HG03135 (cell line): ENCODE measurements around the gene NPPB.

Source experiments
- ATAC-seq: cut with Tn5 transposase; IDR thresholded peaks from one replicate; pipeline ENCODE4 v1.9.1; 2021; ENCODE audit warnings: mild to moderate bottlenecking, moderate library complexity; ENCODE audit not compliant: unreplicated experiment

The NPPB gene

GRCh38 chr1:11858968-11859871 lies 475 bp upstream of the NPPB start:
- ATAC-seq, result no peak

GRCh38 chr1:11858158-11858557 lies 587 bp downstream of the NPPB start:
- ATAC-seq, result no peak

DNA sequence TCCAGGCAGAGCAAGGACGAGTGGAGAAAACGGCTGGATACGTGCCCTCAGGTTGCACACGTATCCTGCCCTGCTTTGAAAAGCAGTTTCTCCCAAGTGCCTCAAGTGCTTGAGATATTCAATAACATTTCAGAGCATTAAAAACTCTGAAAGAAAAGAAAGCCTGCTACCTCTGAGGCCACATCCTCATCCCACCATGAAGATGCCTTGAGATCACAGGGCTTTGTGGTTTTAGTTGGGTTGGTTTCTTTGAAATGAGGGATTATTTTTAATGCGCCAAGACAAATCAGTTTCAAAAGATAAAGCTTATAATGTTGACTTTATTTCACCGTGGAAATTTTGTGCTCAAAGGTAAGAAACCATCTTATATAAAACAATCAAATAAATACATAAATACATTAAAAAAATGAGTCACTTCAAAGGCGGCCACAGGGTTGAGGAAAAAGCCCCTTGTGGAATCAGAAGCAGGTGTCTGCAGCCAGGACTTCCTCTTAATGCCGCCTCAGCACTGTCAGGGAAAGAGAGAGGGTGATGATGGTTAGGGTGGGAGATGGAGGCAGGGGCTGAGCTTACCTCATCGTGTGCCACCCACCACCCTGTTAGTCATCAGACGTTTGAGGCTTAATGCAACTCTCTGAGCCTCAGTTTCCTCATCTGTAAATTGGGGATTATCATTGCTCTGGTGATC lies 1.4 kb downstream of the NPPB start:
- ATAC-seq, result no peak

- ATAC-seq, result no peak
These were observed 2.0 kb downstream of the NPPB start for GRCh38 chr1:11856698-11857097.

DNA sequence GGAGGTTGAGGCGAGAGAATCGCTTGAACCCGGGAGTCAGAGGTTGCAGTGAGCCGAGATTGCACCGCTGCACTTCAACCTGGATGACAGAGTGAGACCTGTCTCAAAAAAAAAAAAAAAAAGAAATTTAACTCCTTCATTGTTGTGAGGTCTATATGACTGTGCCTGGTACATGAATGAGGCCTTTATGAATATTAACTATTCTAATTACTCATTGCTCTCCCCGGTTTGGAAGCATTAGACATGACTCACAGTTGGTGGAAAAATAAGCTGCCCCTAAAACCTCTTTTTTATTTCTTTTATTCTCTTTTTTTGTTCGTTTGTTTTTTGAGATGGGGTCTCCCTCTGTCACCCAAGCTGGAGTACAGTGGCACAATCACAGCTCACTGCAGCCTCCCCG lies 3.3 kb downstream of the NPPB start:
- no peak for ATAC-seq

GRCh38 chr1:11854519-11854918 lies 4.2 kb downstream of the NPPB start:
- no peak for ATAC-seq

- no peak for ATAC-seq
These were observed 7.6 kb downstream of the NPPB start for GRCh38 chr1:11851180-11851579.

GRCh38 chr1:11850156-11850555 lies 8.6 kb downstream of the NPPB start:
- no peak for ATAC-seq

GRCh38 chr1:11848373-11848700 lies 10.4 kb downstream of the NPPB start:
- ATAC-seq, result no peak

DNA sequence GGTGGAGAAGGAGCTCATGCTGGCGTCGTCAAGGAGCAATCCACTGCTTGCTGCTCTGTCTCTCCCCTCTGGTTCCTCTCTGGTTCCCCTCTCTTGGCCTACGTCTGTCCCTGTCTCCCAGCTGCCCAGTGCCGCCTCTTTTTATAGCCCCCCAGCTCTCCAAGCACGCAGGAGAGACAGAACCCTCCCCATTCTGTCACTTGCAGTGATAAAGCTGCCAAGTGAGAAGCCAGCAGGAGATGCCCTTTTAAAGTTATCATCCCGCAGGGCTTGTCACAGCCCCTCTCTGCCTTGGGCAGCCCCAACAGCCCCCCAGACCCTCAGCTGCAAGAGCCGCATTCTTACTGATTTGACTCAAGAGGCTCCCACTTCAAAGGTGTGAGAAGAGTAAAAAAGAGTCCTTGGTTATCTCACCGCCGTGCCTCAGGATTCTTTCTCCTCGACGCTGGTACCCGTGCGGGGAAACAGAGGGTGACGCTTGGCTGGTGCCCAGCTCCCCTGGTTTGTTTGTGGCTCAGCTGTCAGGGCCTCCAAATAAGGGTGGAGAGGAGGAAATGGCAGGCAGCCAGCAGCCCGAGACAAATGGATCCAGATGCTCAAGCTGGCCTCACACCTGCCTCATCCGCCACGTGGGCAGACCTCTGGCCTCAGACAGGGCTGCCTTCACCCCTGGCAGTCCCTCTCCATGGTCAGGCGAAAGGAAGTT lies 10.9 kb downstream of the NPPB start, which contains the start of gene NPPA:
NPPA (minus strand) TSS at position 117 of the 706 bp plus-strand sequence; CDS start at position 18, 99 bp downstream.
- no peak for ATAC-seq

- no peak for ATAC-seq
These were observed 13.0 kb downstream of the NPPB start for GRCh38 chr1:11845641-11846335.

- ATAC-seq, result no peak
These were observed 16.3 kb downstream of the NPPB start for GRCh38 chr1:11842154-11843041.

DNA sequence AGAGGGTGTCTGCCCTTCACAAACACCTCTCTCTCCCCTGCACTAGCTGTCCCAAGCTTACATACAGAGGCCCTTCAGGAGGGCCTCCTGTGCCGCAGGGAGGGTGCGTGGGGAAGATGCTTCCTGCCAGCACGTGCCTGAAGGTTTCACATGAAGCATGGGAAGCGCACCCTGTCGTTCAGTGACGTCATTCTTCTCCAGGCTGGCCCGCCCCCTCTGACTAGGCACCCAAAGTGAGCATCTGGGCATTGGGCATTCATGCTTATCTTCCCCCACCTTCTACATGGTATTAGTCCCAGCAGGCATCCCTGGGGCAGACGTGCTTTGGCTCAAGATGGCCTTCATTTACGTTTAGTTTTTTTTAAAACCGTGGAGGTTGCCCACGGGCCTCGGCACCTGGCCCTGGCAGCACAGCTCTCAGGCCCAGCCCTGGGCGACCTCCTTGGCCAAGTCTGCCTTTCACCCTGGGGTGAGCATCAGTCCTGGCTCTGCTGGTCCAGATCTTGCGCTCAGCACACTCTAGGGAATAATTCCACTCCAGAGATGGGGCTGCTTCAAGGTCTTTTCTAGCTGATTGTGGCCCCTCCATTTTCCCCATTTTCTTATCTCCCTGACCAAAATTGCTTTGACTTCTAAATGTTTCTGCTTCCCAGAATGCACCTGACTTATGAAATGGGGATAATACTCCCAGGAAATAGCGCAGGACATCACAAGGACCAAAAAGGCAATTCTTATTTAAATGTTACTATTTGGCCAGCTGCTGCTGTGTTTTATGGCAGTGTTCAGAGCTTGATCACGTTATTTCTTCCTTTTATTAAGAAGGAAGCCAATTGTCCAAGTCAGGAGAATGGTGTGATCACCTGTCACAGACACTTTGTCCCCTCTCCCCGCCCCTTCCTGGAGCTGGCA lies 17.2 kb downstream of the NPPB start:
- ATAC-seq, result no peak

DNA sequence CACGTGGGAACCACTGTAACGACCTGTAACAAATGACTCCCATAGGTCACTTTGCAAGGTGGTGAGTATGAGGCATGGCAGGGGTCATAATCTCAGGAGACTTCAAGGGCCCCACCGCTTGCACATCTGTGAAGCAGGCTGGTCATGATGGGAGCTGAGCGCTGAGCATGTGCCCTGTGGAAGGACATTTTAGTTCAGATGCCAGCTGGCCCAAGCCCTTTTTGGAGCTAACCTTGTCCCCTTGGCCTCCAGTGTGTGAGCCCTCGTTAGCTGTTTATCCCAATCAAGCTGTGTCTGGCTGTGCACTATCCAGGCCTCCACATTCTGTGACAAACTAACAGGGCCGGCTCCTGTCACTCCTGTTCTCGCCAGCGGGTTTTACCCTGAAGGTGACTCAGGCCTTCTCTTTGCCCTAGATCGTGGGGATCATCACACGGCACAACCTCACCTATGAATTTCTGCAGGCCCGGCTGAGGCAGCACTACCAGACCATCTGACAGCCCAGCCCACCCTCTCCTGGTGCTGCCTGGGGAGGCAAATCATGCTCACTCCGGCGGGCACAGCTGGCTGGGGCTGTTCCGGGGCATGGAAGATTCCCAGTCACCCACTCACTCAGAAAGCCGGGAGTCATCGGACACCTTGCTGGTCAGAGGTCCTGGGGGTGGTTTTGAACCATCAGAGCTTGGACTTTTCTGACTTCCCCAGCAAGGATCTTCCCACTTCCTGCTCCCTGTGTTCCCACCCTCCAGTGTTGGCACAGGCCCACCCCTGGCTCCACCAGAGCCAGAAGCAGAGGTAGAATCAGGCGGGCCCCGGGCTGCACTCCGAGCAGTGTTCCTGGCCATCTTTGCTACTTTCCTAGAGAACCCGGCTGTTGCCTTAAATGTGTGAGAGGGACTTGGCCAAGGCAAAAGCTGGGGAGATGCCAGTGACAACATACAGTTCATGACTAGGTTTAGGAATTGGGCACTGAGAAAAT lies 18.7 kb downstream of the NPPB start:
- ATAC-seq, result no peak

GRCh38 chr1:11838349-11839272 lies 20.1 kb downstream of the NPPB start:
- no peak for ATAC-seq

DNA sequence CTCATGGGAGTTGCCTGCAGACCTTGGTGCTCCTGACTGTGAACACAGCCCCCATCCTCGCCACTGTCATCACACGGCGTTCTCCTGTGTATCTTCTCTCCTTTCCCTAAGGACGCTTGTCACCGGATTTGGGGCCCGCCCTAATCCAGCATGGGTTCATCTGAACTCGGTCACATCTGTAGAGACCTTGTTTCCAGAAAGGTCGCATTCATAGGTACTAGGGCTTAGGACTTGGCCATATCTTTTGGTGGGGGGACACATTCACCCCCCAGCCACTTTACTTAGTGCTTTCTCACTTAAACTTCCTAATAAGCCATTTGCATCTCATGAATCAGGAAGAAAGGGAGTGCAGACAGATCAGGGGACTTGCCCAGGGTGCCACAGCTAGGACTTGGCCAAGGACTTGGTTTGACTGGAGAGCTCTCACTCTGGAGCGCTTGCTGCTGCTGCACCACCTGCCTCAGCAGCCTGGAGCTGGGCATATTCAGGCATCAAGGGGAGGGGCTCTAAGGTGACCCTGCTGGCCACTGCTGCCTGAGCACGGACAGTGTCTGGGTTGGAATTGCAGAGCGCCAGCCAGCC lies 20.9 kb downstream of the NPPB start:
- ATAC-seq, result no peak
